Activated gamma-delta T cell treated with anti-CD3 and anti-CD28 coated beads, Interleukin-2, amount 50 U/mL, for 16 hours (primary cell): Measurements from ENCODE around the gene MYO7B.

Source experiments
- DNase-seq: peaks from one replicate; pipeline ENCODE4 v3.0.0-alpha.2; 2020; ENCODE audit warnings: low read depth

MYO7B gene

DNA sequence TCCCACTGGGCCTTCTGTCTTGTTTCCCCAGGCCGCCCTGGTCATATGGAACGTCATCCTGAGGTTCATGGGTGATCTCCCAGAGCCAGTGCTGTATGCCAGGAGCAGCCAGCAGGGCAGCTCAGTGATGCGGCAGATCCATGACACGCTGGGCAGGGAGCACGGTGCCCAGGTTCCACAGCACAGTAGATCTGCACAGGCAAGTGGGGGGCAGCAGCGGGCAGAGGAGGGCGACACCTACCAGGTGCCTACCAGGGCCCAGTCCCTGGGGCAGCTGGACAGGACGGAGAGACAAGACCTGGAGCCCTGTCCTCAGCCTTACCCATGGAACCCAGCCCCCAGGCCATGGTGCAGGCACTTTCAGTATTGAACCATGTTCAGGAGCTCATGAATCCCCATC is 74.3 kb downstream of the MYO7B start:
- no peak for DNase-seq

DNA sequence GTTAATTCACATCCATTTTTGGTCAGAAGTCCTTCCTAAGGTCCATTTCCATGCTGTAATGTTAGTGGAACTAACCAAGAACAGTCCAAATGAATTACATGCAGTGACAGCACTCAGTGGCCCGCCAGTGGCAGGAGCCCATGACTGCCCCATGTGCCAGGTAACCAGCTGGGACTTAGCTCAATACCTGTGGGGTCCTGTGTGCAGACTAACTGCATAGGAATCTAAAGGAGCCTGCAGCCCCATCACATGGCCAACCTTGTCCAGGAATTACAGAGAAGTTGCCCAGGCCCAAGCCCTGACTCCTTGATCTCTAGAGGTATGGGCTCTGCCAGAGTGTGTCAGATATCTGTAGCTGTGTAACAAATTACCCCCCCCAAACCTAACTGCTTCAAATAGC is 75.1 kb downstream of the MYO7B start:
- DNase-seq, result no peak

DNA sequence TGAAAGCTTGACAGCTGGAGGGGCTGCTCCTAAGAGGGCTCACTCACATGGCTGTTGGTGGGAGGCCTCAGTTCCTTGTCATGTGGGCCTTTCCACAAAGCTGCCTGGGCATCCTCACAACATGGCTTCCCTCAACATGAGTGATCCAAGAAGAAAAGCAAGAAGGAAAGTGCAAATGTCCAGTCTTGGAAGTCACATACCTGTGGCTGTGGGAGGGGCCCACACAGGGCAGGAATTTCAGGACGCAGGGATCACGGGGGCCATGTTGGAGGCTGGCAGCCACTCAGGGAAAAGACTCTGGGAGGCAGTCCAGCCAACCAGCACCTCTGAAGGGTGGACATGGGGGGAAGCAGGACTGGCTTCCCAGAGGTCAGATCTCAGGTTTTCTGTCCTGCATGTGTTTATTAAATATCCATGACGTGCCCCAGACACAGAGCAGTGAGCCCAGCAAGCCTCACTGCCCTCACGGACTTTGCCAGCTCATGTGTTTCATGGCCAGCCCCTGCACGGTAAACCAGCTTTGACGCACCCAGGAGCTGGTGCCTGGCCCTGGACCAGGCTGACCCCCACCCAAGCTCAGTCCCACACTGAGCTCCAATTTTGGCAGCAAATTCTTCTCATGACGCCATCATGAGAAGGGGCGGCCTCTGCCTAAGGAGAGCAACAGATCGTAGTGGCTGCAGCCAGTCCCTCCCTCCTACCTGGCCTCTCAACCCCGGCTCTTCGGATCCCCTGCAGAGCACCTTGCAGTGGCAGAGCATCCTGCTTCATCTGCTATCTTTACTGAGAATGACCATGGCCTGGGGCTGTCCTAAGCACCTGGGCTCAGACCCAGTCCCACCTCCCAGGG is 75.8 kb downstream of the MYO7B start:
- DNase-seq, result no peak

DNA sequence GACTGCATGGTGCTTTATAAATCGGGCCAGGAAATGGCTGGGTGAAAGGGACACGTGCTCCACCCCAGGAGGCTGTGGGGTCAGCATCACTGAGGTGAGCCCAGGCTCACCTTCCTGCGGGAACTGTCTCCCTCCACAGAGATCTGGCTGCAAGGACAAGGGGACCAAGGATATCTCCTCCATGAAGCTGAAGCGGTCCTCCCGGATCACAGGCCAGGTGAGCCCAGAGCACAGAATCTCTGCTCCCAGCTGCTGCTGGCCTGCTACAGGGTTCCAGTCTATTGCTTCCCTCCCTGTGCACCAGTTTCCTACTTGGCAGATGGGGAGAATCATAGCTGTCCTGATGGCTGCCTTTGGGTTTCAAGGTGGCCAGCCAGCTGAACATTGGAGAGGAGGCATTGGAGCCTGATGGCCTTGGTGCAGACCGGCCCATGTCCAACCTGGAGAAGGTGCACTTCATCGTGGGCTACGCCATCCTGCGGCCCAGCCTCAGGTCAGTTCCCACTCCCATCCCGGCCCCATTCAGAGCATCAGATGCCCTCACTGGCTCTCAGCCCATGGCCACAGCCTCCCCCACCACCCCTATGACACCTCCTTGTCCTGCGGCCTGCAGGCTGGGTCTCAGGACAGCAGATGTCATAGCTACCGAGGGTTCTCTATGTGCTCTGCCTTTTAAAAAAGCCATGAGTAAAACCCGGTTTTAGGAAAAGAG is 76.8 kb downstream of the MYO7B start:
- DNase-seq, result no peak

DNA sequence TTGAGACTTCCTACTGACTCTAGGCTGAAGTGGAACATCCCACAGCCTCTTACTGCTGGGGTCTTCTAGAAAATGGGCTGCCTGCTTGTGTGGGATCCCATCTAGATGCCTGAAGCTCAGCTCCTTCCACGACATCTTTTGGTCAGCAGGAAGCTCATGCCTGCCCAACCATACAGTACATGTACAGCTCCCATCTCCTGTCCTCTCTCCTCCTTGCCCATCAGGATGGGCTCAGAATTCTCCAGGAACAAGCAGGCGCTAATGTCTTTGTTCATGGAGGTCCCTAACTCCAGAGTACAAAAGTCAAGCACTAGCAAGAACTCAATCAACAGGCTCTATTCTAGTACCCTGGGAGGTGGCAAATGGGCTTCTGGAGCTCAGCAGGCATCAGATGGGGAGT is 78.8 kb downstream of the MYO7B start:
- no peak for DNase-seq

DNA sequence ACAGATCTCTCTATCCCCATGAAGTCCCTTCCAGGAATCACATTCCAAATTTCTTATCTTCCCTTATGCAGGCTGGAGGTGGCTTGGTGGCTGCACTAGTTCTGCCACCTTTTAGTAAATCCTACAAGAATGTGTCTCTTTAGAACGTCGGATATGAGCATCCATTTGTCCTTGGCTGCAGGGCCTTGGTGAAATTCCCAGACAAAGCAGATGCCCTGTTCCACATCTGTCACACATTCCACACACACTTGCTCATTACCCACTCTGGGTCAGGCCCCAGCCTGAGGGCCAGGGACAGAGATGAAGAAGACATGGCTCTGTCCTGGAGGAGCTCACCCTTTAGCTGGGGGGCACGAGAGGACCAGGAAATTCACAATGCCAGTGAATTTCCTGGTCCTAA is 79.2 kb downstream of the MYO7B start:
- DNase-seq, result no peak

DNA sequence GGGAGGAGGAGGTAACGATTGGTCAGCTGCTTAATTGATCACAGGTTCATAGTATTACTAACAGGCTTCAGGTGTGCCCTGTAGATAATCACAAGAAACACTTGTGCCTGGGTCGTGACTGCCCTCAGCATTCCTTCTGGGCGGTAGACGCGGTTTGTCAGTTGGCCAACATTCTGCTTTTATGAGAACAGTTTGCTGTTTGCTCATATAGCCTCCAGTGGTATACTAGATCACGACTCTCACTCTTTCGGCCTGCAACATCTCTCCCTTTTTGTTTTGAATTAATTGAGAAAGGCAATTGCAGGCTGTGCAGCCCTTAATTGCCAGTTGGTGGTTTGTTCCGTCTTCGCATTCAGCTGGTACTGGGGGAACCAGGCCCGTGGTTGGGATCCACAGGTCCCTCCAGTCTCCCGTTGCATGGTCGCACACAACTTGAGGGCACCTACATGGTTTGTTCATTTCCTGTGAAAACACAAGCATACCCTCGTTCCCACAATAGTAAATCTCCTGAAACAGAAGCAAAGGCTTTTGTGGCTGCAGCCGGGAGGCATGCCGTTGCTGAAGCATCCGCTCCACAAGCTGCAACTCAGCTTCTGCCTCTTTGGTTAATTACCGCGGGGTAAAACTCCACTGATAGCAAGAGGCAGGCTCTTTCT is 80.2 kb downstream of the MYO7B start:
- no peak for DNase-seq

DNA sequence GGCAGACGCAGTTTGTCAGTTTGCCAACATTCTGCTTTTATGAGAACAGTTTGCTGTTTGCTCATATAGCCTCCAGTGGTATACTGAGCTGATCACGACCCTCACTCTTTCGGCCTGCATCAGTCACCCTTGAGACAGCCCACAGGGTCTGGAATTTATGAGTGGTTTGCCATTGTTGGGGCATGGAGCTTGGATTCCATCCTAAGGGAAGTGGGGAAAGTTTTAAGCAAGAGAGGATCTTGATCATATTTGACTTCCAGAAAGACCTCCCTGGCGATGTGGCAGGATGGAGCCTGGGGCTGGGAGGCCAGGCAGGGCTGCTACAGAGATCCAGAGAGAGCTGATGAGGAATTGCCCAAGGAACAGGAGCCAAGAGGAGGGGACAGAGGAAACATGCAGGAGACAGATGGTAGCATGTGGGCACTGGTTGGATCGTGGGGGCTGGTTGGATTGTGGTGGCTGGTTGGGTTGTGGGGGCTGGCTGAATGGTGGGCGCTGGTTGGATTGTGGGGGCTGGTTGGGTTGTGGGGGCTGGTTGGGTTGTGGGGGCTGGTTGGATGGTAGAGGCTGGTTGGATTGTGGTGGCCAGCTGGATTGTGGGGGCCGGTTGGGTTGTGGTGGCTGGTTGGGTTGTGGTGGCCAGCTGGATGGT is 83.2 kb downstream of the MYO7B start:
- no peak for DNase-seq

DNA sequence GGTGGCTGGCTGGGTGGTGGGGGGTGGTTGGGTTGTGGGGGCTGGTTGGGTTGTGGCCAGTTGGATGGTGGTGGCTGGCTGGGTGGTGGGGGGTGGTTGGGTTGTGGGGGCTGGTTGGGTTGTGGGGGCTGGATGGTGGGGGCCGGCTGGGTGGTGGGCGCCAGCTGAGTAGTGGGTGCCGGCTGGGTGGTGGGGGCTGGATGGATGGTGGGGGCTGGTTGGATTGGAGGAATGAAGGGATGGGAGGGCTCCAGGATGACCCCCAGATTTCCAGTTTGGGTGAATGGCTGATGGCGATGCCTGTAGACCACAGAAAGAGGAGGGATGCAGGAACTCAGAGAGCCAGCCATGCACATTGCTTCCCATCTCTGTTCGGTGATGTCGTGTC is 83.7 kb downstream of the MYO7B start:
- DNase-seq, result no peak

DNA sequence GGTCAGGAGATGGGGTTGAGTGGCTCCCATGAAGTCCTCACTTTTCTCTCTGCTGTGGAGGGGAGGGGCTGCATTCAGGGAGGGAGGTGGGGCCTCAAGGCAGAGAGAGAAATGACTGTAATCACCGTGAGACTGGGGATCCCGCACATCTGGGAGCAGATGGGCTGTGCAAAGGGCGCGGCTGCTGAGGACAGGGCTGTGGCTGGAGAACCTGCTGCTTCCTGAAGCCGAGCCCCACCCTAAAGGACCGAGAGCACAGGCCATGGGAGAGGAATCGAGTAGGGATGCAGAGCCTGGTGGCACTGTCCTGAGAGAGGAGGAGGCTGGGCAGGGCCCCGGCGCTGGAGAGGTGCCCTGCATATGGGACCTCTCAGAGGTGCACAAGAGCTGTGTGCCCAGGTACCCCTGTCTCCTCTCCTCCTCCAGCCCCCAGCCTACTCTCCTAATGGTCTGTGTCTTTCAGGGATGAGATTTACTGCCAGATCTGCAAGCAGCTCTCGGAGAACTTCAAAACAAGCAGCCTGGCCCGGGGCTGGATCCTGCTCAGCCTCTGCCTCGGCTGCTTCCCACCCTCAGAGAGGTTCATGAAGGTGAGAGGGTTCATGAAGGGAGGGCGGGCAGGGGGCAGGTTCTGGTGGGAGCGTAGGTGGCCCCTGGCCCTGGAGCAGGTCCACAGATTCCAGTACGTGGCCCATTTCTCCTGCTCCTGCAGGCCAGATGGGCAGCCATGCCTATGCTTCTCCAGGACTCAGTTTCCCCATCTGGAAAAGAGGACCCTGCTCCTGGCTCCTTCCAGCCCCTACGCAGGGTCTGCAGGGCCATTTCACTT is 84.6 kb downstream of the MYO7B start:
- no peak for DNase-seq

DNA sequence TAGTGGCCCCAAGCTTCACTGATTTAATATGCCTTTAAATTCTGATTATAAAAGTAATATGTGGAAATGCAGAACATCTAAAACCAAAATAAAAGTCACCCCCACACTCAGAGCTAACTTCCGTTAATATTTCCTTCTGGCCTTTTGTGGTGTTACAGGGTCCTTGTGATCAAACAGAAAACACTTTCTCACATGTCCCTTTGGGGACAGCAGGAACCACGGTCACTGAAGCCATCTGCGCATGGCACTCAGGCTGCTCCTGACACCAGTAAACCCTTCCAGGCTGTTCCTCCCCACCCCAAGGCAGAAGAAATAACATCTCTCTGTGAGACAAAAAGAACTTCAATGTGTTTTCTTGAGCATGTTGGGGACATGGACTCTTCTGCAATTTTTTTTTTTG is 85.4 kb downstream of the MYO7B start:
- DNase-seq, result no peak

DNA sequence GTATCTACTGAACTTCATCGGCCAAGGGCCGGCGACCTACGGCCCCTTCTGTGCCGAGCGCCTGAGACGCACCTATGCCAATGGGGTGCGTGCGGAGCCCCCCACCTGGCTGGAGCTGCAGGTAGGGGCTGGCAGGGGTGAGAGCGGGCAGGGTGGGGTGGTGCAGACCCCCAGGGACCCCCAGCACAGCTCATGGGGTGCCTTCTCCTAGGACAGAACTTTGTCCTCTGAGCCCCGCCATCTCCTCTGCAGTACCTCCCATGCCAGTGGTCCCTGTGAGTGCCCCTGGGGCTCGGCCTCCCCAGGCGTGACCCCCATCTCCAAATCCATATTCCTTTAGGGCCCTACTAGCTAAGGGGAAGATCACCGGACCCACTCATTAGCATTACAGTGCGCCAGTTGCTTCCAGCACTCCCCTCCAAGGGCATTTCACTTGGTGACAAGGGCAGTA is 86.5 kb downstream of the MYO7B start:
- no peak for DNase-seq

DNA sequence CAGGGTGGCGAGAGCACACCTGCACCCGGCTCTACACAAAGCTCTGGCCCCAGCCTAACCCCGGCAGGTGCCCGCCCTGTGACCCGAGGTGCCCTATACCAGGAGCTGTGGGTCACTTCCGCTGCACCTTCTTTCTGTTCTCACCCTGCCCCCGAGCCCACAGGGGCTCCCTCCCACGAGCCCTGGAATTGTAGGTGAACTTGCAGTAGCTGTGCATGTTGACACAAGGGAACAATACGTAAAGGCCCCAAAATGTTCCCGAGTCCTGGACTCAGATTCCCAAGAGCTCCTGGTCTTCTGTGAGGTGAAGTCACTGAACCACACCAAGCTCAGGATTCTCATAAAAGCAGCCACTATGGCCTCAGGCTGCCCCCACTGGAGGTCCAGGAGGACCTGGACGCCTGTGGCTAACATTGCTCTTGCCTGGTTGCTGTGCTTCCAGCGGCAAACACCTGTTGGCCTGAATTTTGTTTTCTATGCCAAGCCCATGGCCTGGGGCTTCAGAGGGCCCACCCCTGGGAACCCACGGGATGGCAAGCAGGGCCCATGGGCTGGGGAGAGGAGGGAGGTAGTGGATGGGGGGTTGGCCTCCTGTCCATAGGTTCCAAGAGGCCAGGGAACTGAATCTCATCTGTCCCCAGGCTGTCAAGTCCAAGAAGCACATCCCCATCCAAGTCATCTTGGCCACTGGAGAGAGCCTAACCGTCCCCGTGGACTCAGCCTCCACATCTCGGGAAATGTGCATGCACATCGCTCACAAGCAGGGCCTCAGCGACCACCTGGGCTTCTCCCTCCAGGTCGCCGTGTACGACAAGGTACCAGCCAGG is 87.3 kb downstream of the MYO7B start:
- no peak for DNase-seq

DNA sequence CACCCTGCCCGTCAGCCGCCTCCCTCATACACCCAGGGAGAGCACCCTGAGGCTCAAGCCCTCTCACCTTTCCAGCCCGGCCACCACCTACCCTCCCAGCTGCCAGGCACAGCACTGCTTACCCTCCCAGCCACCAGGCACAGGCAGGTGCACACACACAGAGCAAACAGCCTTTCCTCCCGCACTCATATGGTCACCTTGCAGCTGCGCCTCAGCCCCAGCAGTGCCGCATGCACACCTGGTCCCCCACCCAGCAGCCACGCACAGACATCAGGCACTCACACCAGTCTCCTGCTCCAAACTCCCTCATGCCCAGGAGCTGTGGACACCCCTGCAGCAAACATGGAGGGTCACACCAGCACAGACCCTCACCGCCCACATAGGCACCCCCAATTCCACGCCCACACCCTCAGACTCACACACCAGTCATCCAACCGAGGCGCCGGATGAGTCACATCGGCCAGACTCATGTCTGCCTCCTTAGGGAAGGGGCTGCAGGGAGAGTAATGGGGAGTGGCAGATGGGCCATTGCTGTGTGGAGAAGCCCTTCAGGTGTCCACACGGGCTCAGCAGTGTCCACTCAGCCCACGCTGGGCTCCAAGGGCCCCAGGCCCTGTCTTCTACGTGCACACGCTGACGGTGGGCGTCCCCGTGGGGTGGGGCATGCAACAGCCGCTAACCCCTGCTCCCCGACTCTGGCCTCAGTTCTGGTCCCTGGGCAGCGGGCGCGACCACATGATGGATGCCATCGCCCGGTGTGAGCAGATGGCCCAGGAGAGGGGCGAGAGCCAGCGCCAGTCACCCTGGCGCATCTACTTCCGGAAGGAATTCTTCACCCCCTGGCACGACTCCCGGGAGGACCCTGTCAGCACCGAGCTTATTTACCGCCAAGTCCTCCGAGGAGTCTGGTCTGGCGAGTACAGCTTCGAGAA is 88.2 kb downstream of the MYO7B start:
- no peak for DNase-seq

DNA sequence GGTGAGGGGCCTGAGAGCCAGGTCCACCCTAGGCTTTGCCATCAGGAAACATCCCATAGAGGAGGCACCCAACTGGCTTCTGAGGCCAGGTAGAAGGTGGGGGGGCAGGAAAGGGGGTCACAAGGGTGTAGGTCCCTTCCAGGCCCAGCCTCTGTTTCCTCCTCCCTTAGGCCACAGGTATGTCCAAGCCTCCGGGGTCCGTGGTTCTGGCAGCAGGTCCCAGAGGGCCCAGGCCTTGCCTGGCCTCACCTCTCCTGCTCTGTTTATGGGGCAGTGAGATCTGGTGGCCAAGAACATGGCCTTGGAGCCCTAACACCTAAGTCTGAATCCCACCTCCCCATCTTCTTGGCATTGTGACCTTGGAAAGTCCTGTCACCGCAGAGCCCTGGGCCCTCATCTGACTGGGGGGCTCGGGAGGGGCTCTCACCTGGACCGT is 88.9 kb downstream of the MYO7B start:
- DNase-seq, result no peak

DNA sequence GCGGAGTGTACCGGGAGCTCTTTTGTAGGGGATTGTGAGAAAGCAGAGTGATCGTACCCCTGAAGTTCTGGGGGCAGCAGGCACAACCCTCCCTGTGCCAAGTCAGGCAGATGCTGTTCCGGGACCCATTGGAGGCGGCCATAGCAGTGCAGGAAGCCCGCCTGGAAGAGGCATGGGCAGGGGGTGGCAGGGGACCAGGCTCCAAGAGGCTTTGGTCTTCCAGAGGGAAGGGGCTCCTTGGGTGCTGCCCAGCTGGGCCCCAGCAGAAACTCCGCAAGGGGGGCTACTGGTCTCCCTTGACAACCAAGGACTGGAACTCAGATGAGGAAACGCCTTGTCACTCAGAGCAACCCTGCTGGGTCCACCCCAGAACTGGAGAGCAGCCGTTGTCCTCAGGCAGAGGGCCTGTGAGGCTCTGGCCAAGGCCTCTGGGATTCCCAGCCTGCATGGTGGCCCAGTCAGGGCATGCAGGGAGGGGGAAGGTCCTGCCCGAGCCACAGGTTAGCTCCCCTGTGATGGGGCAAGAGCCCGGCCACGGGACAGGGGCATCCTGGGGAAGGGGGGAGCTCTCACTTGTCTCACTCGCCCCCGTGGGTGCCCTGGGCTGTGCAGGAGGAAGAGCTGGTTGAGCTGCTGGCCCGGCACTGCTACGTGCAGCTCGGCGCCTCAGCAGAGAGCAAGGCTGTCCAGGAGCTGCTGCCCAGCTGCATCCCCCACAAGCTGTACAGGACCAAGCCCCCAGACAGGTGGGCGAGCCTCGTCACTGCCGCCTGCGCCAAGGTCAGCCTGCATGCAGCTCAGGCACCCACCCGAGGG is 89.5 kb downstream of the MYO7B start:
- DNase-seq, result no peak

DNA sequence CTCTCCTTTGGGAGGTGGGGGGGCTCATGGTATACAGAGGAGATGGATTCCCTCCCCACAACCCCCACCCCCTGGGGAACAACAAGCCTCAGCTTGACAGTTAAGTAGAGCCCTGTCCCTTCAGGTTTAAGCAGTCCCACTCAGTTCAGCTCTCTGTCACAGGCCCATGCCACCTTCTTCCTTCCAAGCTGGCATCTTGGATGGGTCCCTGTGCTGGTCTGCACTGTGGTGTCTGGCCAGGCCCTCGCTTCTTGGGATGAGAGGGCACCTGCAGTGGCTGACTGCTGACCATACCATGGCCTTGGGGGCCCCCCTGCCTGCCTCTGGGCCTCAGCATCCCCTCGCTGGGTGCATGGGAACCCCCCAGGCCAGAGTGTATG is 90.1 kb downstream of the MYO7B start:
- DNase-seq, result no peak

DNA sequence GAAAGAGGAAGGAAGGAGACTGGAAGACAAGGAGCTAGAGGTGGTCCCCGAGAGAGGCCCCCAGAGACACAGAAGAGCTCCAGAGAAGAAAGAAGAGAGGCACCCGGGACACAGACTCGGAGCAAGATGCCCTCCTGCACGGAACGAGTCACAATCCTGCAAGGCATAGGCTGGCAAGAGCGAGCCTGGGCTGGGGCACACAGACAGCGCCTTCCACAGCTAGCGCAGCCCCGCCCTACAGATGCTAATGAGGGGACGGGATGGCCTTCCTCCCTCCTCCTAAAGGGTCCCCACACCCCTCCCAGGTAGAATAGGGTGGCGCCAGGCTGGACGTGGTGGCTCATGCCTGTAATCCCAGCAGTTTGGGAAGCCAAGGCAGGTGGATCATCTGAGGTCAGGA is 90.7 kb downstream of the MYO7B start:
- no peak for DNase-seq
